Measurements from ENCODE around the gene PCGF3. TPM values are rescaled to one million over a fixed set of nuclear protein-coding genes. Genes with fewer than 3 reads are reported as not detected.

The PCGF3 gene
- total and polyA plus RNA-seq, 9 of the 15 experiments (the other 6 are each of a cell fraction or from before 2014, with no cell fraction given): 2.6 to 46.1 (median 20.3) TPM

DNA sequence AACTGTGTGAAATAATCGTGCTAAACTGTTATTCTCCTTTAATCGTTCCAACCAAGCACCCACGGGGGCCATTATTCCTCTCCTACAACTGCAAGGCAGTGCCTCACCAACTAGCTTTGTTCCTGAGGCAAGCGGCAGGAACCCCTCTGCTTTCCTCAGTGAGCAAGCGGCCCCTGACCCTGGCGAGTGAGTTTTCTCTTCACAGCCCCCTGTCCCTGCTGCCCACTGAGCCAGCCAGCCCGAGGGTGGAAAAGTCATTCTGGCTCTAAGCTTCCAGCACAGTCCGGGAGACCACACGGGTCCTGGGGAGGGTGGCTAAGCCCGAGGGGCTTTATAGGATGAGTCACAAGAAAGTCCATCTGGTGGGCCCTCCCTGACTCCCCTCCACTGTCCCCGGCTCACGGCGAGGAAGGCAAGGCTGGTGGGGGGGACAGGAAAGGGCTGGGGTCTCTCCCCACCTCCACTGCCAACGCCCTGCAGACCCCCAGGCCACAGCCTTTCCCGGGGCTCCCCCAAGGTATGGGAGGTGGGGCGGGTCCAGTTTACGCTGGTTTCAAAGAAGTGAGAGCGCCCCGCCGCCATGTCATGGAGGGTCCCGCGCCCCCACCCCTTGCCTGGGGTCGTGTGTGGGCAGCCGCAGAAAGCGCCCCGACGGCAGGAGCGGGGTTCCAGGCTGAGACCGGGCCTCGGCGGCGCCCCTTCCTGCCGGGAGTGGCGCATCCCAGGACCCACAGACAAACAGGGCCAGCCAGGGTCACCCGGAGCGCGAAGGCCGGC is 75.3 kb downstream of the PCGF3 start (continued):
- TF ChIP-seq ARNT (IDR thresholded peaks at IDR 0.05) (no peak), CBFA2T3 (IDR thresholded peaks at IDR 0.05) (no peak), NRF1 (conservative IDR thresholded peaks at IDR 0.05 in 1 of 2, IDR thresholded peaks at IDR 0.05 in 1 of 2) (no peak), FOXK1 (CRISPR knock-in tag; IDR thresholded peaks at IDR 0.05; ENCODE audit: borderline replicate concordance) (no peak), KLF16 (IDR thresholded peaks at IDR 0.05) (no peak), ZNF316 (IDR thresholded peaks at IDR 0.05) (no peak), ZC3H4 (CRISPR knock-in tag; IDR thresholded peaks at IDR 0.05; ENCODE audit: borderline replicate concordance) (peak; percentile 88; the same call in 1 of the 2 replicates), FOXJ3 (CRISPR knock-in tag; IDR thresholded peaks at IDR 0.05) (no peak), ELF2 (CRISPR knock-in tag; IDR thresholded peaks at IDR 0.05) (no peak), SUPT5H (IDR thresholded peaks at IDR 0.05) (no peak), ZNF274 (IDR thresholded peaks at IDR 0.05; ENCODE audit: borderline replicate concordance, low read depth, low read length) (no peak), TCF3 (CRISPR knock-in tag; IDR thresholded peaks at IDR 0.05) (no peak), ZNF444 (CRISPR knock-in tag; IDR thresholded peaks at IDR 0.05) (no peak), PPARD (CRISPR knock-in tag; IDR thresholded peaks at IDR 0.05) (no peak), CHD1 (IDR thresholded peaks at IDR 0.05; ENCODE audit: low read length) (peak; percentile 97), STAT5A (IDR thresholded peaks at IDR 0.05; ENCODE audit: borderline replicate concordance, low read length) (no peak), ZNF384 (IDR thresholded peaks at IDR 0.05; ENCODE audit: low read depth, low read length) (no peak), NEUROD1 (IDR thresholded peaks at IDR 0.05; ENCODE audit: borderline replicate concordance, low read depth, low read length, partially characterized antibody) (no peak)
- TF ChIP-seq, protein P1, sequence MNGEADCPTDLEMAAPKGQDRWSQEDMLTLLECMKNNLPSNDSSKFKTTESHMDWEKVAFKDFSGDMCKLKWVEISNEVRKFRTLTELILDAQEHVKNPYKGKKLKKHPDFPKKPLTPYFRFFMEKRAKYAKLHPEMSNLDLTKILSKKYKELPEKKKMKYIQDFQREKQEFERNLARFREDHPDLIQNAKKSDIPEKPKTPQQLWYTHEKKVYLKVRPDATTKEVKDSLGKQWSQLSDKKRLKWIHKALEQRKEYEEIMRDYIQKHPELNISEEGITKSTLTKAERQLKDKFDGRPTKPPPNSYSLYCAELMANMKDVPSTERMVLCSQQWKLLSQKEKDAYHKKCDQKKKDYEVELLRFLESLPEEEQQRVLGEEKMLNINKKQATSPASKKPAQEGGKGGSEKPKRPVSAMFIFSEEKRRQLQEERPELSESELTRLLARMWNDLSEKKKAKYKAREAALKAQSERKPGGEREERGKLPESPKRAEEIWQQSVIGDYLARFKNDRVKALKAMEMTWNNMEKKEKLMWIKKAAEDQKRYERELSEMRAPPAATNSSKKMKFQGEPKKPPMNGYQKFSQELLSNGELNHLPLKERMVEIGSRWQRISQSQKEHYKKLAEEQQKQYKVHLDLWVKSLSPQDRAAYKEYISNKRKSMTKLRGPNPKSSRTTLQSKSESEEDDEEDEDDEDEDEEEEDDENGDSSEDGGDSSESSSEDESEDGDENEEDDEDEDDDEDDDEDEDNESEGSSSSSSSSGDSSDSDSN (IDR thresholded peaks at IDR 0.05; ENCODE audit: borderline replicate concordance in 1 of 2, low read depth in 2 of 2, low read length in 2 of 2): 0 out of 4 replicates have a peak, but pooled peaks of 1 of the 2 experiments have one; percentile 12
- TF ChIP-seq, protein P2, sequence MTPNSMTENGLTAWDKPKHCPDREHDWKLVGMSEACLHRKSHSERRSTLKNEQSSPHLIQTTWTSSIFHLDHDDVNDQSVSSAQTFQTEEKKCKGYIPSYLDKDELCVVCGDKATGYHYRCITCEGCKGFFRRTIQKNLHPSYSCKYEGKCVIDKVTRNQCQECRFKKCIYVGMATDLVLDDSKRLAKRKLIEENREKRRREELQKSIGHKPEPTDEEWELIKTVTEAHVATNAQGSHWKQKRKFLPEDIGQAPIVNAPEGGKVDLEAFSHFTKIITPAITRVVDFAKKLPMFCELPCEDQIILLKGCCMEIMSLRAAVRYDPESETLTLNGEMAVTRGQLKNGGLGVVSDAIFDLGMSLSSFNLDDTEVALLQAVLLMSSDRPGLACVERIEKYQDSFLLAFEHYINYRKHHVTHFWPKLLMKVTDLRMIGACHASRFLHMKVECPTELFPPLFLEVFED (CRISPR knock-in tag; conservative IDR thresholded peaks at IDR 0.05): no peak
- TF ChIP-seq, protein P3, sequence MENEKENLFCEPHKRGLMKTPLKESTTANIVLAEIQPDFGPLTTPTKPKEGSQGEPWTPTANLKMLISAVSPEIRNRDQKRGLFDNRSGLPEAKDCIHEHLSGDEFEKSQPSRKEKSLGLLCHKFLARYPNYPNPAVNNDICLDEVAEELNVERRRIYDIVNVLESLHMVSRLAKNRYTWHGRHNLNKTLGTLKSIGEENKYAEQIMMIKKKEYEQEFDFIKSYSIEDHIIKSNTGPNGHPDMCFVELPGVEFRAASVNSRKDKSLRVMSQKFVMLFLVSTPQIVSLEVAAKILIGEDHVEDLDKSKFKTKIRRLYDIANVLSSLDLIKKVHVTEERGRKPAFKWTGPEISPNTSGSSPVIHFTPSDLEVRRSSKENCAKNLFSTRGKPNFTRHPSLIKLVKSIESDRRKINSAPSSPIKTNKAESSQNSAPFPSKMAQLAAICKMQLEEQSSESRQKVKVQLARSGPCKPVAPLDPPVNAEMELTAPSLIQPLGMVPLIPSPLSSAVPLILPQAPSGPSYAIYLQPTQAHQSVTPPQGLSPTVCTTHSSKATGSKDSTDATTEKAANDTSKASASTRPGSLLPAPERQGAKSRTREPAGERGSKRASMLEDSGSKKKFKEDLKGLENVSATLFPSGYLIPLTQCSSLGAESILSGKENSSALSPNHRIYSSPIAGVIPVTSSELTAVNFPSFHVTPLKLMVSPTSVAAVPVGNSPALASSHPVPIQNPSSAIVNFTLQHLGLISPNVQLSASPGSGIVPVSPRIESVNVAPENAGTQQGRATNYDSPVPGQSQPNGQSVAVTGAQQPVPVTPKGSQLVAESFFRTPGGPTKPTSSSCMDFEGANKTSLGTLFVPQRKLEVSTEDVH (IDR thresholded peaks at IDR 0.05; ENCODE audit: low read depth, partially characterized antibody): no peak
- TF ChIP-seq, protein P4, sequence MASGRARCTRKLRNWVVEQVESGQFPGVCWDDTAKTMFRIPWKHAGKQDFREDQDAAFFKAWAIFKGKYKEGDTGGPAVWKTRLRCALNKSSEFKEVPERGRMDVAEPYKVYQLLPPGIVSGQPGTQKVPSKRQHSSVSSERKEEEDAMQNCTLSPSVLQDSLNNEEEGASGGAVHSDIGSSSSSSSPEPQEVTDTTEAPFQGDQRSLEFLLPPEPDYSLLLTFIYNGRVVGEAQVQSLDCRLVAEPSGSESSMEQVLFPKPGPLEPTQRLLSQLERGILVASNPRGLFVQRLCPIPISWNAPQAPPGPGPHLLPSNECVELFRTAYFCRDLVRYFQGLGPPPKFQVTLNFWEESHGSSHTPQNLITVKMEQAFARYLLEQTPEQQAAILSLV (tag; IDR thresholded peaks at IDR 0.05): no peak

Measured in K562 (cell line).